Muscle layer of duodenum (tissue), 2 donors: Measurements from ENCODE around the gene S100G.

ENCODE experiments used
- H3K27ac ChIP-seq: one replicate; pipeline ENCODE4 v1.7.0; 2013; ENCODE audit warnings: mild to moderate bottlenecking, low read length
- H3K27me3 ChIP-seq: one replicate; pipeline ENCODE4 v1.7.0; 2013; ENCODE audit warnings: low read depth, mild to moderate bottlenecking, control low read depth, low read length
- H3K36me3 ChIP-seq, 2 donors: one replicate each; pipeline ENCODE4 v1.7.0; 2013; ENCODE audit warnings: low read length in 2 of 2, control low read depth in 1 of 2, mild to moderate bottlenecking in 1 of 2; ENCODE audit not compliant: insufficient read depth in 2 of 2, control insufficient read depth in 1 of 2
- H3K4me1 ChIP-seq, 2 donors: one replicate each; pipeline ENCODE4 v1.7.0; 2013; ENCODE audit warnings: low read length in 2 of 2, mild to moderate bottlenecking in 2 of 2, control low read depth in 1 of 2, moderate library complexity in 1 of 2; ENCODE audit not compliant: insufficient read depth in 2 of 2, control insufficient read depth in 1 of 2
- H3K4me3 ChIP-seq, 2 donors: one replicate each; pipeline ENCODE4 v1.7.0; 2013; ENCODE audit warnings: low read length in 2 of 2, low read depth in 1 of 2, mild to moderate bottlenecking in 1 of 2
- H3K9me3 ChIP-seq, 2 donors: one replicate each; pipeline ENCODE4 v1.7.0; 2013; ENCODE audit warnings: low read length in 2 of 2, control low read depth in 1 of 2, mild to moderate bottlenecking in 1 of 2; ENCODE audit not compliant: control insufficient read depth in 1 of 2
- donor health status: healthy.

Gene S100G

DNA sequence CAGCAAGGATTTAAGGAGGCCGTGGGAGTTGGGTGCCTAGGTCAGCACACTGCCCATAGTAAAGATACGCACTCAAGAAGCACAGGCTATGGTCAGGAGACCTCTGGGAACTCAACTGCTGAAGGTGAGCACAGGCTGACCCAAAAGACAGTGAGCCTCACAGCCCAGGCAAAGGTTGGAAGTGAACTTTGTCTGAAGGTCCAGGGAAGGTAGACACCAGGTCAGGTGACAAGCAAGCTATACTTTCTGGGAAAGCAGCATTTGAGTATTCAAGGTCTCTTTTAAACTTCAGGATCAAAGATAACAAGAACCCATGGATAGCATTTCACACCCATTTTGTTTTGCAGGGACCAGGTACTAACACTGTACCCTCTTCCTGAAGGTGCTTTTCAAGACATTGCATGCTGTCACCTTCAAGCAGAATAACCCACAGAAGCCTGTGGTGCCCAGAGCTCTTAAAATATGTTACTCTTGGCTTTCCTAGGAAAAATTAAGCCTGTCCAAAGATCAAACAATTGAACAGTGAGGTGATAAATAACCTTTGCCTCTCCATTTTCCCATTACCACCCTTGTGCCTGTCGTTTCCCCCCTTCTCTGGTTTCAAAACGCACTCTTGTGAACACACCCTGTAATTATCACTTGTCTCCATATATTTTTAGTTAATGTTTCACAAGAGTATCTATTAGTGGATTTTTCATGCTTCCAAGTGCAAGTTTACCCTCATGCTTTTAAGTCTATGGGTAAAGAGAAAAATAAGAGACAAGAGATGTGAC is 3.4 kb upstream of the S100G start:
- Histone ChIP-seq H3K4me1 (no peaks in the 10 kb centered on the region), H3K27me3 (no peaks in the 10 kb centered on the region), H3K36me3 (no peaks in the 10 kb centered on the region), H3K9me3 (no peaks in the 10 kb centered on the region), H3K27ac (no peak overlapping the region), H3K4me3 (no peak overlapping the region)

DNA sequence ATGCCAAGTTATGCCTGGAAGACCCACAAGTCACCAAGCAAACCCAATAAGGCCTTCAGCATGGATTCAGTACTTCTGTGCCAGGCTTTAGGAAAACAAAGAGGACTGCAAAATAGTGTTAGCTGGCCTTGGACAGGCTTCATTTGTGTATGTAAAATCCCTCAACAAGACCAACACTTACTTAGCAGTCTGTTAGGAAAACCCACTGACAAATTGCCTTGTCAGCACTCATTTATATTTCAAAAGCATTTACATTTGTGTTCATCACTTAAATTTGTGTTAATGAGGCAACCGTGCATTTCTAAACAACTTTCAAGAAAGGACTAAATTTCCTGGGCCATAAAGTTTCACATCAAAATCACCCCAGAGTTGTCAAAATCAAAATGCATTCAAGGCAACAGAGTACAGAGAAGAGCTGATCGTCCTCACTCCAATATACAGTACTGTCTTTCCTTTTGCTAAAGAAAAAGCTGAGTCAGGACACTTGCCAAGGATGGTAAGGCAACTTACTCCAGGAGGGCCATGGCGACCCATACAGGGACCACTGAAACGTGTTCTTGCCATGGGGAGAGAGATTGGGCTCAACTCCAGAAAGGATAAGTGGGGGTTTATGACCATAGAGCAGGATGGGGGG is 1.6 kb downstream of the S100G start:
- H3K9me3 ChIP-seq = no peaks in the 10 kb centered on the region
- H3K4me1 ChIP-seq = no peaks in the 10 kb centered on the region
- no peaks in the 10 kb centered on the region for H3K27me3 ChIP-seq
- H3K27ac ChIP-seq = no peak overlapping the region
- no peaks in the 10 kb centered on the region for H3K36me3 ChIP-seq
- H3K4me3 ChIP-seq = no peak overlapping the region

DNA sequence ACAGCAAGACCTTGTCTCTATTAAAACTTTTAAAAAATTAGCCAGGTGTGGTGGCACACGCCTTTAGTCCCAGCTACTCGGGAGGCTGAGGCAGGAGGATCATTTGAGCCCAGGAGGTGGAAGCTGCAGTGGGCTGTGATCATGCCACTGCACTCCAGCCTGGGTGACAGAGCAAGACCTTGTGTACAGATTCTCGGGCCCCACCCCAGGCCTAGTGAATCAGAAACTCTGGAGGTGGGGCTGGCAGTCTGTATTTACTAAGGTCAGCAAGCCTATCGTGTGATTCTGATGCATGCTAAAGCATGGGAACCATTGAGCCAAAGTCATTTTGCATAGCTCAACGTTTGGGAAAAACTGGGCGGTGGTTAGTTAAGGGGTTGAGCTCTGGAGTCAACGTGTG is 3.5 kb downstream of the S100G start:
- Histone ChIP-seq H3K4me3 (no peak overlapping the region), H3K27me3 (no peaks in the 10 kb centered on the region), H3K36me3 (no peaks in the 10 kb centered on the region)

DNA sequence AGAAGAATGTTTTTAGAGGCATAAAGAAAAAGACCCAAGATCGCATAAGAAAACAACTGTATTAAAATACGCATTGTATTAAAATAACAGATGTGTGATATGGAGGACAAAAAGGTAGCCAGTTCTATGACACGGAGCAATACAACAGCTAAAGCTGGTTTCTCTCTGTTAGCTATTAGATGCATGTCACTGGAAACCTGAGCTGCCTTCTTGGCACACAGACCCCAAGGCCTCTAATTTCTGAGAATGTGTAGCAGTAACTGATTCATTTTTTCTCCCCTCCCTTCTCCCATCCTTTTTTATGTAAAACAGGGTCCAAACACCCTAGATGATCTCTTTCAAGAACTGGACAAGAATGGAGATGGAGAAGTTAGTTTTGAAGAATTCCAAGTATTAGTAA is 4.1 kb downstream of the S100G start:
- H3K4me1 ChIP-seq = no peaks in the 10 kb centered on the region
- H3K4me3 ChIP-seq = no peak overlapping the region

More for the DNA sequence above, 3.5 kb downstream of the S100G start:
- no peaks in the 10 kb centered on the region for H3K4me1 ChIP-seq
- no peaks in the 10 kb centered on the region for H3K9me3 ChIP-seq
- no peak overlapping the region for H3K27ac ChIP-seq

DNA sequence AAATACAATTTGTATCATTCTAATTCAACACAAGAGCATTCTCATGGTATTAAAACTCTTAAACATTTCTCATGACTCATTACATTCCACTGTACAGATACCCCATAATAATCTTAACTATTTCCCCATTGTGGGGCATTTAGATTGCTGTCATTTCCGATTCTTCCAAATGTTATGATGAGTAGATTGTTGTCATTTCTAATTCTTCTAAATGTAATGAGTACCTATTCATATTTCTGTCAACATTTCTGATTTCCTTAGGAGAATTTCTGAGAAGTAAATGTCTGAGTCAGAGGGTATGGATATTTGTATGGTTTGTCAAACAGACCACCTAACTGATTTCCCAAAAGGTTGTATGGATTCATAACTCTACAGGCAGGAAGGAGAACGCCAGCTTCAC is 8.3 kb downstream of the S100G start:
- H3K27me3 ChIP-seq = no peaks in the 10 kb centered on the region
- no peaks in the 10 kb centered on the region for H3K9me3 ChIP-seq

More for the DNA sequence above, 4.1 kb downstream of the S100G start:
- Histone ChIP-seq H3K9me3 (no peaks in the 10 kb centered on the region), H3K27ac (no peak overlapping the region), H3K36me3 (no peaks in the 10 kb centered on the region), H3K27me3 (no peaks in the 10 kb centered on the region)

DNA sequence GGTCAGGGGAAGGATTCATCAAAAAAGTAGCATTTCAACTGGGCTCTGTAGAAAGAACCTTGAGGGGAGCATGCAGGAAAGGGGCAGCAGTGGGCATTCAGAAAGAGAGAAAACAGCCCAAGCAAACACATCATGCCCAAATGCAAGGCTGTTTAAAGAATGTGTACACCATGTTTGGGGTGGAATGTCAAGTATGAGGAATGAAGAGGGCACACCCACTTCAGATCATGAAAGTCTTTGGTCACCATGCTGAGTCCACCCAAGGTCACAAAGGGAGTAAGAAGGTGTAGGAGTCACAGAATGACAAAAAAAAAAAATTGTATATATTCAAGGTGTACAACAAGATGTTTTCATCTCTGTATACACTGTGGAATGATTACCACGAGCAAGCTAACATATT is 9.4 kb downstream of the S100G start:
- H3K27me3 ChIP-seq = no peaks in the 10 kb centered on the region
- H3K4me1 ChIP-seq = no peaks in the 10 kb centered on the region
- no peaks in the 10 kb centered on the region for H3K9me3 ChIP-seq
- H3K4me3 ChIP-seq = no peak overlapping the region
- no peak overlapping the region for H3K27ac ChIP-seq
- H3K36me3 ChIP-seq = no peaks in the 10 kb centered on the region

More for the DNA sequence above, 8.3 kb downstream of the S100G start:
- Histone ChIP-seq H3K27ac (no peak overlapping the region), H3K36me3 (no peaks in the 10 kb centered on the region), H3K4me1 (no peaks in the 10 kb centered on the region), H3K4me3 (no peak overlapping the region)

DNA sequence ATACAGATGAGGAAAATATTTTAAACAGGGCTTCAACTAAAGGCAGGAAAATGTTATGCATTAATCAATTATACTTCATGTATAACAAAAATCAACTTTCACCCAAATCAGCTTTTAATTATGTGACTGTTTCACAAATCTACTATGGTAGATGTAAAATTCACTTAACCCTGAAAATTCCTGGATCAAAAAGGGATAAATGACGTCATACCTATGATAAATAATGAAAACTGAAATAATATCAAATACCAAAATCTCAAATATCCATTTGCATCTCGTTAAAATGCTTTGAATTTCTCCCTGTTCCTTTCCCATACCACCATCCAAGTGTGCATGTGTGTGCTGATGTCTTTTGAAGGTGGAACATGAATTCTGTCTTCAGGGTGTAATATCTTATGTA is 11.5 kb downstream of the S100G start:
- no peaks in the 10 kb centered on the region for H3K36me3 ChIP-seq
- H3K9me3 ChIP-seq = no peaks in the 10 kb centered on the region
- H3K27ac ChIP-seq = no peak overlapping the region

DNA sequence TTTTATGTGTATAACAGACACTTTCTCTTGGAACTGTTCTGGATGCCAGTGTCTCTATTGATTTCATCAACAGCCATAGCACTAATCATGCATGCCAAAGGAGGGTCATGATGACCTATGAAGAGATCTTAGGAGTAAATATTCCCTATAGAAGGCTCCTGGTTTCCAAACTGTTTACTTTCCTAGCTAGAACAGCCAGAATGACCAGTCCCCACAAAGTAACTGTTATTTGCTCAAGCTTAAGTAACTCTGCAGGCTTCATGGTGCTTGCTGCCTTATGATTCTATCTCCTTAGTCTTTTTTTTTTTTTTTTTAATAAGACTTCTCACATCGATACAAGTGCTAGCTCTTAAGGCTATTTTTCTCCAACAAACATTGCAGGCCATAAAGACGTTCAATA is 12.4 kb downstream of the S100G start:
- Histone ChIP-seq H3K27me3 (no peaks in the 10 kb centered on the region), H3K4me1 (no peaks in the 10 kb centered on the region), H3K4me3 (no peak overlapping the region), H3K36me3 (no peaks in the 10 kb centered on the region), H3K27ac (no peak overlapping the region), H3K9me3 (no peaks in the 10 kb centered on the region)

More for the DNA sequence above, 11.5 kb downstream of the S100G start:
- H3K4me3 ChIP-seq = no peak overlapping the region
- no peaks in the 10 kb centered on the region for H3K27me3 ChIP-seq
- no peaks in the 10 kb centered on the region for H3K4me1 ChIP-seq

DNA sequence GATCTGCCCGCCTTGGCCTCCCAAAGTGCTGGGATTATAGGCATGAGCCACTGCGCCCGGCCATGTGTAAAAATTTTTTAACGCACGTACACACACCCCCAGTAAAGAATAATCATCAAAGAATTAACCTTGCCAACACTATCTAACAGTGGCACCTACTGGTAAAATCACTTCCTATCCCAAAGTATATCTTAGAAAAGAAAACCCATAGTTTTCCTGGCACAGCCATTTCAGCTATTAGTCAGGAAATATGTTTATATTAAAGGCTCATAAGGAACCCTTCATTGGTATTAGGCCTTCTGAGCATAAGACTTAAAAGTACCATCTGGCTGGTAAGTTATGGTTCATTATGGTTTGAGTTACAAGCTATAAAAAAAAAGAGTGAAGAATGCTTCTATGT is 14.1 kb downstream of the S100G start:
- H3K9me3 ChIP-seq = no peaks in the 10 kb centered on the region
- H3K27ac ChIP-seq = no peak overlapping the region
- H3K36me3 ChIP-seq = no peaks in the 10 kb centered on the region
- no peak overlapping the region for H3K4me3 ChIP-seq
- no peaks in the 10 kb centered on the region for H3K27me3 ChIP-seq
- no peaks in the 10 kb centered on the region for H3K4me1 ChIP-seq

DNA sequence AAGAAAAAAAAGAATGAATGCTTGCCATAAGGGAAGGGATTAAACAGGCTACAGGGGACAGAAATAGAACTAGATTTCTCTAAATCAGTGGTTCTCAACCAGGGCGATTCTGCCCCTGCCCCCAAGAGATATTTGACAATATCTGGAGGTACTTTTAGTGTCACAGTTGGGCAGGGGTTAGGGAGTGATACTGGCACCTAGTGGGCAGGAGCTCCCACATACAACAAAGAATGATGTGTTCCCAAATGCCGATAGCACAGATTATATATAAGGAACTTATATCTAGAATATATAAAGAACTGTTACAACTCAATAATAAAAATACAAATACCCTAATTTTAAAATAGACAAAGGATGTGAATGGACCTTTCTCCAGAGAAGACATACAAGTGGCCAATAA is 14.7 kb downstream of the S100G start:
- Histone ChIP-seq H3K27ac (no peak overlapping the region), H3K27me3 (no peaks in the 10 kb centered on the region), H3K9me3 (no peaks in the 10 kb centered on the region), H3K4me1 (no peaks in the 10 kb centered on the region), H3K4me3 (no peak overlapping the region), H3K36me3 (no peaks in the 10 kb centered on the region)

DNA sequence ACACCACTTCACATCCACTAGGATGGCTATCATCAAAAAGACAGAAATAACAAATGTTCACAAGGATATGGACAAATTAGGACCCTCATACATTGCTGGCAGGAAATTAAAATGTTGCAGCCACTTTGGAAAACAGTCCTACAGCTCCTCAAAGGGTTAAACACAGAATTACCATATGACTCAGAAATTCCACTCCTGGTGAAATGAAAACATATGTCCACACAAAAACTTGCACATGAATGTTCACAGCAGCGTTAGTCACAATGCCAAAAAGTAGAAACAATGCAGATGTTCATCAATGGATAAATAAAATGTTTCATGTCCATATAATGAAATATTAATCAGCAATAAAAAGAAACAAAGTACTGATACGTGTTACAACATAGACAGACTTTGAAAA is 15.1 kb downstream of the S100G start:
- Histone ChIP-seq H3K9me3 (no peaks in the 10 kb centered on the region), H3K27ac (no peak overlapping the region), H3K4me1 (no peaks in the 10 kb centered on the region), H3K27me3 (no peaks in the 10 kb centered on the region), H3K36me3 (no peaks in the 10 kb centered on the region), H3K4me3 (no peak overlapping the region)

DNA sequence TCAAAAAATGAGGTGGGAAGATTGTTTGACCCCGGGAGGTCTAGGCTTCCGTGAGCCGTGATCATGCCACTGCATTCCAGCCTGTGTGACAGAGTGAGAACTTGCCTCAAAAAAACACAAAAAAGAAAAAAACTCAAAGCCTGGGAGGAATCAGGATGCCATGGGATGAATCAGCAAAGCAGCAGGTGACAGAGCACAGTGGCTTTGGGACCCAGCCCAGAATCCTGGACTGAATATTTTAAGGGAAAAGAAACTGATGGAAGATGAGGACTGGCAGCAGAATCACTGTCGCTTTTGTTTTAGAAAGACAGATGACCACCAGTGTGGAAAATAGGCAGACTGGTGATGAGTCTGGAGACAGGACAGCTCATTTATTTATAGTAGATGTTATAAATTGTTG is 16.6 kb downstream of the S100G start:
- no peak overlapping the region for H3K27ac ChIP-seq
- H3K4me3 ChIP-seq = no peak overlapping the region
- no peaks in the 10 kb centered on the region for H3K4me1 ChIP-seq
- H3K36me3 ChIP-seq = no peaks in the 10 kb centered on the region
- H3K27me3 ChIP-seq = no peaks in the 10 kb centered on the region
- H3K9me3 ChIP-seq = no peaks in the 10 kb centered on the region
